Endothelial cell of umbilical vein (primary cell): ENCODE data around the gene TMCC2. TPM values are rescaled to one million over a fixed set of nuclear protein-coding genes. Genes with fewer than 3 reads are reported as not detected.

Experiments used
- BruUV-seq: library from RNA; stranded (reverse); fragments of 400-500 nt; replicated peaks from 2 replicates; lab custom pipeline; 2021; lab: Mats Ljungman, UMichigan
- CTCF ChIA-PET: fragments of 300-600, 350-600 bp; sonication (Branson Sonifier 250); formaldehyde crosslinking; loops from one replicate; lab custom pipeline; 2021; ENCODE audit warnings: antibody characterized with exemption, inconsistent platforms; lab: Charles Lee
- POLR2A ChIA-PET: fragments of 300-600, 350-600 bp; sonication (Branson Sonifier 250); formaldehyde crosslinking; loops from one replicate; lab custom pipeline; 2021; ENCODE audit warnings: antibody characterized with exemption, inconsistent platforms; lab: Charles Lee
- DNase-seq: peaks from one replicate; pipeline ENCODE4 v3.0.0-alpha.2; 2011; ENCODE audit warnings: low read depth, low spot score
- FAIRE-seq: peaks from 2 replicates; lab custom pipeline; 2011; peaks lifted over from hg19 to GRCh38; lab: Jason Lieb, UNC
- H2AFZ ChIP-seq: 2 replicates; pipeline ENCODE4 v1.6.0; 2012; ENCODE audit warnings: low read depth, low read length, control low read depth, inconsistent platforms
- H3K27ac ChIP-seq: 2 replicates; pipeline ENCODE4 v1.5.1; 2011; ENCODE audit warnings: low read depth, mild to moderate bottlenecking, control low read depth, low read length, moderate library complexity; ENCODE audit not compliant: insufficient read depth
- H3K27me3 ChIP-seq, 2 experiments: 2 replicates each; pipeline versions ENCODE4 v1.6.0 to v1.6.1; 2011; ENCODE audit warnings: low read length in 2 of 2, mixed read lengths in 1 of 2; ENCODE audit not compliant: control insufficient read depth in 2 of 2, insufficient read depth in 2 of 2
- H3K36me3 ChIP-seq, 2 experiments: 2 replicates in 1 of 2; 3 replicates in 1 of 2; pipeline ENCODE4 v1.5.1; 2011; ENCODE audit warnings: low read length in 2 of 2, mild to moderate bottlenecking in 1 of 2, moderate library complexity in 1 of 2; ENCODE audit not compliant: control insufficient read depth in 2 of 2, insufficient read depth in 2 of 2; ENCODE audit errors: extremely low read depth in 1 of 2
- H3K4me1 ChIP-seq: 3 replicates; pipeline ENCODE4 v1.5.1; 2011; ENCODE audit warnings: mild to moderate bottlenecking, low read length; ENCODE audit not compliant: control insufficient read depth, insufficient read depth; ENCODE audit errors: extremely low read depth
- H3K4me2 ChIP-seq: 2 replicates; pipeline ENCODE4 v1.6.1; 2011; ENCODE audit warnings: low read length, control low read depth, mixed read lengths; ENCODE audit not compliant: insufficient read depth
- H3K4me3 ChIP-seq, 3 experiments: fragments of 200-600 bp in 1 of 3; sonication (generic), shearing (Covaris generic) in 1 of 3; replicated peaks in 1 of 3; 2 replicates each; pipeline ENCODE4 v1.5.1; 2011 to 2016; ENCODE audit warnings: control low read depth in 3 of 3, low read length in 3 of 3, mild to moderate bottlenecking in 2 of 3, inconsistent platforms in 1 of 3, low read depth in 1 of 3, moderate library complexity in 1 of 3; ENCODE audit not compliant: insufficient read depth in 1 of 3
- H3K79me2 ChIP-seq: 2 replicates; pipeline ENCODE4 v1.6.0; 2012; ENCODE audit warnings: low read length, inconsistent platforms; ENCODE audit not compliant: control insufficient read depth, insufficient read depth
- H3K9ac ChIP-seq: replicated peaks from 2 replicates; pipeline ENCODE3; 2011; ENCODE audit warnings: low read length, control low read depth; ENCODE audit not compliant: insufficient read depth; ENCODE audit errors: extremely low read depth
- H3K9me1 ChIP-seq: replicated peaks from 3 replicates; pipeline ENCODE4 v1.6.0; 2011; ENCODE audit warnings: mild to moderate bottlenecking, low read length; ENCODE audit not compliant: control insufficient read depth, insufficient read depth; ENCODE audit errors: extremely low read depth
- H3K9me3 ChIP-seq: replicated peaks from 2 replicates; pipeline ENCODE4 v1.5.1; 2012; ENCODE audit warnings: low read length, inconsistent platforms; ENCODE audit not compliant: control insufficient read depth, insufficient read depth
- H4K20me1 ChIP-seq: replicated peaks from 2 replicates; pipeline ENCODE3; 2011; ENCODE audit warnings: mild to moderate bottlenecking, low read length; ENCODE audit not compliant: control insufficient read depth, insufficient read depth; ENCODE audit errors: extremely low read depth
- EZH2 ChIP-seq: IDR thresholded peaks from 2 replicates; pipeline ENCODE4 v1.6.1; 2012; ENCODE audit warnings: borderline replicate concordance, low read depth, mild to moderate bottlenecking, moderate library complexity, low read length, inconsistent platforms; ENCODE audit not compliant: severe bottlenecking
- FOS ChIP-seq: IDR thresholded peaks from 2 replicates; pipeline ENCODE4 v1.6.1; 2011; ENCODE audit warnings: mild to moderate bottlenecking, low read length, moderate library complexity, borderline replicate concordance; ENCODE audit not compliant: insufficient read depth
- GATA2 ChIP-seq: IDR thresholded peaks from 2 replicates; pipeline ENCODE4 v1.7.0; 2011; ENCODE audit warnings: low read depth, mild to moderate bottlenecking, moderate library complexity, mixed read lengths, low read length; ENCODE audit not compliant: insufficient read length, insufficient read depth
- JUN ChIP-seq: IDR thresholded peaks from 2 replicates; pipeline ENCODE4 v1.6.1; 2011; ENCODE audit warnings: borderline replicate concordance, low read depth; ENCODE audit not compliant: insufficient read length, insufficient read depth
- MYC ChIP-seq: IDR thresholded peaks from one replicate; pipeline ENCODE4 v1.6.1; 2011; ENCODE audit warnings: mild to moderate bottlenecking, low read depth, low read length
- POLR2A ChIP-seq: IDR thresholded peaks from 2 replicates; pipeline ENCODE4 v1.6.1; 2012; ENCODE audit warnings: low read depth, mild to moderate bottlenecking, control low read depth, low read length
- POLR2AphosphoS5 ChIP-seq: IDR thresholded peaks from 2 replicates; pipeline ENCODE4 v1.6.1; 2012; ENCODE audit warnings: low read depth, mild to moderate bottlenecking, control low read depth, low read length, moderate library complexity; ENCODE audit not compliant: insufficient read depth
- dilution Hi-C: fragments of 300-500 bp; cut with MboI; formaldehyde crosslinking; loops from one replicate; pipeline ENCODE4 v1.15.0; 2019; ENCODE audit warnings: low sequenced_read_pairs; ENCODE audit not compliant: extremely low pct_ligation_motif_present
- intact Hi-C: fragments of 100-400 bp; cut with micrococcal nuclease; formaldehyde crosslinking; loops from one replicate; pipeline ENCODE4 v1.10.0; 2022
- polyA plus RNA-seq, 4 experiments: library from polyadenylated mRNA; depleted of rRNA in 3 of 4; stranded (reverse) in 3 of 4; unstranded in 1 of 4; fragments of >200 nt; gene quantifications; 2 replicates each; pipeline versions ENCODE4 v1.2.1 to v1.2.3, GENCODE V29; 2011 to 2012; ENCODE audit warnings: missing spikeins in 1 of 4
- total RNA-seq: library from RNA; stranded (reverse); gene quantifications from 2 replicates; pipeline ENCODE4 v1.2.3, GENCODE V29; 2021
- TF ChIP-seq, protein P1 (sequence below), 2 donors: IDR thresholded peaks; 1 replicate in 1 of 2; 2 replicates in 1 of 2; pipeline ENCODE4 v1.5.1; 2011; ENCODE audit warnings: low read length in 2 of 2, mild to moderate bottlenecking in 2 of 2, moderate library complexity in 2 of 2, control low read depth in 1 of 2, inconsistent platforms in 1 of 2, low read depth in 1 of 2; ENCODE audit not compliant: insufficient read depth in 1 of 2; ENCODE audit errors: extremely low read depth in 1 of 2
- TF ChIP-seq, protein P2 (sequence below): IDR thresholded peaks from 2 replicates; pipeline ENCODE4 v1.6.1; 2011; ENCODE audit not compliant: insufficient read depth, insufficient read length

The TMCC2 gene
- total and polyA plus RNA-seq, 2 donors (not counting 3 experiments of a cell fraction or from before 2014, with no cell fraction given): 2.0 to 2.1 TPM

DNA sequence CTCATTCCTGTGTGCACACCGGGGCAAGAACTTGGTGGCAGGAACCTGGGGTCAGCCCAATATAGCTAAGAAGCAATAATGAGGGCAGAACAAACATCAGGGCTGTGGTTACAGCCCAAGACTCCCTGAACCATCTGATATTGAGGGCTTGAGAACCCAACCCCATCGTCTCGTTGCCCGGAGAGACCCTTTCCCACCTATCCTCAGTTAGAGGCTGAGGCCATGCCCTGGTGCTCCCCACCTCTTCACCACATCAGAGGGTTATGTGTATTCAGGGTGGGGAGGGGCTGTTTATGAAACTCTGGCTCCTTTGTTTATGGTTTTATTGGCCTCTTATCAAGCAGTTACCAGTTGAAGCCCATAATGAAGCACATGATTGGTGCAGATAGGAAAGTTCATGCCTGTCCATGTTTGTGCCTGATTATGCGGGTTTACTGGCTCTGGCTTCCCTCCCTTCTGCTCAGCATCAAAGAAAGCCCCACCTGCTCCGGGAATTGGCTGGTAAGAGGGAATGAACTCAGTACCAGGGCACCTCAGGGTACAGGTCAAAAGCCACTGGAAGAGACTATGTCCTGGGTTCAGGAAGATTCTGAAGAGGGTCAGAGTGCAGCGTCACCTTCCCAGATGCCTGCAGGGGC lies 79.3 kb downstream of the TMCC2 start:
- no peak overlapping the region for H3K27ac ChIP-seq
- POLR2A ChIA-PET: no interaction called here
- no peak for DNase-seq
- CTCF ChIA-PET: interaction anchor here (0.9 to 1.4 kb wide), 3 partner anchors 10 to 34 kb away, joined by 3 to 5 read pairs (median 4); no protein-coding TSS in a partner anchor
- no peaks in the 10 kb centered on the region for H3K79me2 ChIP-seq
- peaks cover 0 to 21% of the 10 kb centered on the region in 2 experiments for H3K36me3 ChIP-seq
- no peaks in the 10 kb centered on the region for H3K9me3 ChIP-seq
- no peak overlapping the region for H2AFZ ChIP-seq
- no peak overlapping the region for H3K4me2 ChIP-seq
- no peaks in the 10 kb centered on the region for H3K9me1 ChIP-seq
- peaks cover 8% of the 10 kb centered on the region for H3K4me1 ChIP-seq
- dilution Hi-C loops: no loop called here
- BruUV-seq: no TSS peak
- no peak for FAIRE-seq
- intact Hi-C loops: no loop called here
- H3K9ac ChIP-seq: no peak overlapping the region
- no peaks in the 10 kb centered on the region for H3K27me3 ChIP-seq
- no peaks in the 10 kb centered on the region for H4K20me1 ChIP-seq
- TF ChIP-seq, protein P1, sequence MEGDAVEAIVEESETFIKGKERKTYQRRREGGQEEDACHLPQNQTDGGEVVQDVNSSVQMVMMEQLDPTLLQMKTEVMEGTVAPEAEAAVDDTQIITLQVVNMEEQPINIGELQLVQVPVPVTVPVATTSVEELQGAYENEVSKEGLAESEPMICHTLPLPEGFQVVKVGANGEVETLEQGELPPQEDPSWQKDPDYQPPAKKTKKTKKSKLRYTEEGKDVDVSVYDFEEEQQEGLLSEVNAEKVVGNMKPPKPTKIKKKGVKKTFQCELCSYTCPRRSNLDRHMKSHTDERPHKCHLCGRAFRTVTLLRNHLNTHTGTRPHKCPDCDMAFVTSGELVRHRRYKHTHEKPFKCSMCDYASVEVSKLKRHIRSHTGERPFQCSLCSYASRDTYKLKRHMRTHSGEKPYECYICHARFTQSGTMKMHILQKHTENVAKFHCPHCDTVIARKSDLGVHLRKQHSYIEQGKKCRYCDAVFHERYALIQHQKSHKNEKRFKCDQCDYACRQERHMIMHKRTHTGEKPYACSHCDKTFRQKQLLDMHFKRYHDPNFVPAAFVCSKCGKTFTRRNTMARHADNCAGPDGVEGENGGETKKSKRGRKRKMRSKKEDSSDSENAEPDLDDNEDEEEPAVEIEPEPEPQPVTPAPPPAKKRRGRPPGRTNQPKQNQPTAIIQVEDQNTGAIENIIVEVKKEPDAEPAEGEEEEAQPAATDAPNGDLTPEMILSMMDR (IDR thresholded peaks at IDR 0.05; ENCODE audit: extremely low read depth in 1 of 2, insufficient read depth in 1 of 2, low read depth in 1 of 2, low read length in 2 of 2): no peak
- no peak for TF ChIP-seq EZH2
- TF ChIP-seq, protein P2, sequence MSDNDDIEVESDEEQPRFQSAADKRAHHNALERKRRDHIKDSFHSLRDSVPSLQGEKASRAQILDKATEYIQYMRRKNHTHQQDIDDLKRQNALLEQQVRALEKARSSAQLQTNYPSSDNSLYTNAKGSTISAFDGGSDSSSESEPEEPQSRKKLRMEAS: no peak
- no peak for TF ChIP-seq POLR2A
- no peak for TF ChIP-seq MYC
- no peak for TF ChIP-seq JUN
- TF ChIP-seq POLR2AphosphoS5: no peak
- no peak for TF ChIP-seq GATA2
- no peak for TF ChIP-seq FOS
- H3K4me3 ChIP-seq: no peak overlapping the region
